Measurements from ENCODE around the gene ITPR1.

ITPR1 gene

GRCh38 chr3:4564270-4564669, 71.1 kb downstream of the ITPR1 start:
- ATAC-seq = no peak
- no peak for TF ChIP-seq ZNF70 (CRISPR knock-in tag; IDR thresholded peaks at IDR 0.05)
- TF ChIP-seq ZFP3 (CRISPR knock-in tag; IDR thresholded peaks at IDR 0.05) = no peak
- TF ChIP-seq RARB (CRISPR knock-in tag; IDR thresholded peaks at IDR 0.05) = no peak
- no peak for TF ChIP-seq ZFP30 (CRISPR knock-in tag; IDR thresholded peaks at IDR 0.05)
- no peak for TF ChIP-seq PPARA (CRISPR knock-in tag; IDR thresholded peaks at IDR 0.05; ENCODE audit: borderline replicate concordance)
- no peak for TF ChIP-seq PATZ1 (CRISPR knock-in tag; IDR thresholded peaks at IDR 0.05; ENCODE audit: borderline replicate concordance)
- TF ChIP-seq ZC3H10 (CRISPR knock-in tag; IDR thresholded peaks at IDR 0.05) = no peak
- TF ChIP-seq ZNF8 (CRISPR knock-in tag; IDR thresholded peaks at IDR 0.05) = no peak
- TF ChIP-seq ESRRG (CRISPR knock-in tag; IDR thresholded peaks at IDR 0.05) = no peak
- TF ChIP-seq CREB5 (CRISPR knock-in tag; IDR thresholded peaks at IDR 0.05; ENCODE audit: low read depth) = no peak
- no peak for TF ChIP-seq CSDC2 (CRISPR knock-in tag; IDR thresholded peaks at IDR 0.05)
- TF ChIP-seq ZNF565 (CRISPR knock-in tag; conservative IDR thresholded peaks at IDR 0.05; ENCODE audit: low read depth) = no peak
- no peak for TF ChIP-seq CSRNP3 (CRISPR knock-in tag; IDR thresholded peaks at IDR 0.05)
- no peak for TF ChIP-seq SNAI2 (CRISPR knock-in tag; IDR thresholded peaks at IDR 0.05)
- TF ChIP-seq TOX (CRISPR knock-in tag; IDR thresholded peaks at IDR 0.05; ENCODE audit: borderline replicate concordance) = no peak
- no peak for TF ChIP-seq ARNTL (CRISPR knock-in tag; IDR thresholded peaks at IDR 0.05; ENCODE audit: borderline replicate concordance, low read depth)

- TF ChIP-seq OSR1 (CRISPR knock-in tag; IDR thresholded peaks at IDR 0.05) = no peak
- no peak for TF ChIP-seq ESRRG (CRISPR knock-in tag; IDR thresholded peaks at IDR 0.05)
- no peak for TF ChIP-seq SNAI2 (CRISPR knock-in tag; IDR thresholded peaks at IDR 0.05)
- no peak for TF ChIP-seq ZNF70 (CRISPR knock-in tag; IDR thresholded peaks at IDR 0.05)
- TF ChIP-seq BACH2 (CRISPR knock-in tag; IDR thresholded peaks at IDR 0.05; ENCODE audit: borderline replicate concordance) = no peak
- no peak for TF ChIP-seq PPARA (CRISPR knock-in tag; IDR thresholded peaks at IDR 0.05; ENCODE audit: borderline replicate concordance)
- TF ChIP-seq RARB (CRISPR knock-in tag; IDR thresholded peaks at IDR 0.05) = no peak
- TF ChIP-seq ZC3H10 (CRISPR knock-in tag; IDR thresholded peaks at IDR 0.05) = no peak
- no peak for TF ChIP-seq PATZ1 (CRISPR knock-in tag; IDR thresholded peaks at IDR 0.05; ENCODE audit: borderline replicate concordance)
- TF ChIP-seq GLIS3 (CRISPR knock-in tag; IDR thresholded peaks at IDR 0.05) = no peak
- no peak for TF ChIP-seq CSRNP3 (CRISPR knock-in tag; IDR thresholded peaks at IDR 0.05)
- no peak for TF ChIP-seq CSDC2 (CRISPR knock-in tag; IDR thresholded peaks at IDR 0.05)
- no peak for TF ChIP-seq CREB5 (CRISPR knock-in tag; IDR thresholded peaks at IDR 0.05; ENCODE audit: low read depth)
- TF ChIP-seq ISL1 (CRISPR knock-in tag; IDR thresholded peaks at IDR 0.05) = no peak
- no peak for TF ChIP-seq ZFP3 (CRISPR knock-in tag; IDR thresholded peaks at IDR 0.05)
- no peak for ATAC-seq
Observed at GRCh38 chr3:4564928-4565586, 71.9 kb downstream of the ITPR1 start.

Measured in SK-N-SH treated with all-trans-retinoic acid at 6 μM for 48 hours (cell line).